Esophagus squamous epithelium (tissue), 4 donors: Measurements from ENCODE around the gene RASIP1.

ENCODE experiments used
- POLR2A ChIP-seq, 4 donors: fragments of 450-650 bp; IDR thresholded peaks; one replicate each; pipeline ENCODE4 v1.6.1; 2017; ENCODE audit warnings: antibody characterized with exemption in 4 of 4, mild to moderate bottlenecking in 4 of 4, moderate library complexity in 3 of 4
- TF ChIP-seq, protein P1 (sequence below), 6 experiments: fragments of 450-650 bp in 4 of 6; fragments of 200-600 bp in 2 of 6; sonication (generic) in 2 of 6; IDR thresholded peaks; one replicate each; pipeline ENCODE4 v1.5.1; 2016 to 2019; ENCODE audit warnings: antibody characterized with exemption in 6 of 6, mild to moderate bottlenecking in 4 of 6, moderate library complexity in 4 of 6

GRCh38 chr19:48757089-48757675, 16.8 kb upstream of the RASIP1 start:
- TF ChIP-seq, protein P1, sequence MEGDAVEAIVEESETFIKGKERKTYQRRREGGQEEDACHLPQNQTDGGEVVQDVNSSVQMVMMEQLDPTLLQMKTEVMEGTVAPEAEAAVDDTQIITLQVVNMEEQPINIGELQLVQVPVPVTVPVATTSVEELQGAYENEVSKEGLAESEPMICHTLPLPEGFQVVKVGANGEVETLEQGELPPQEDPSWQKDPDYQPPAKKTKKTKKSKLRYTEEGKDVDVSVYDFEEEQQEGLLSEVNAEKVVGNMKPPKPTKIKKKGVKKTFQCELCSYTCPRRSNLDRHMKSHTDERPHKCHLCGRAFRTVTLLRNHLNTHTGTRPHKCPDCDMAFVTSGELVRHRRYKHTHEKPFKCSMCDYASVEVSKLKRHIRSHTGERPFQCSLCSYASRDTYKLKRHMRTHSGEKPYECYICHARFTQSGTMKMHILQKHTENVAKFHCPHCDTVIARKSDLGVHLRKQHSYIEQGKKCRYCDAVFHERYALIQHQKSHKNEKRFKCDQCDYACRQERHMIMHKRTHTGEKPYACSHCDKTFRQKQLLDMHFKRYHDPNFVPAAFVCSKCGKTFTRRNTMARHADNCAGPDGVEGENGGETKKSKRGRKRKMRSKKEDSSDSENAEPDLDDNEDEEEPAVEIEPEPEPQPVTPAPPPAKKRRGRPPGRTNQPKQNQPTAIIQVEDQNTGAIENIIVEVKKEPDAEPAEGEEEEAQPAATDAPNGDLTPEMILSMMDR (IDR thresholded peaks at IDR 0.05): no peak
- TF ChIP-seq POLR2A (IDR thresholded peaks at IDR 0.05): no peak
